HepG2 (cell line): ENCODE results near the gene HSDL1. TPM values are rescaled to one million over a fixed set of nuclear protein-coding genes. Genes with fewer than 3 reads are reported as not detected.

Experiments used
- CHCHD3 ChIP-seq: sonication (generic); formaldehyde crosslinking; IDR thresholded peaks from 2 replicates; pipeline ENCODE4 v1.8.0; 2022; ENCODE audit warnings: mild to moderate bottlenecking, missing genetic modification reagents, moderate library complexity
- CREM ChIP-seq, 2 experiments: sonication (generic) in 1 of 2; formaldehyde crosslinking in 1 of 2; IDR thresholded peaks; 2 replicates each; pipeline versions ENCODE4 v1.4.0 to v1.6.1; 2016 to 2020; ENCODE audit warnings: antibody characterized with exemption in 1 of 2, mild to moderate bottlenecking in 1 of 2, missing genetic modification reagents in 1 of 2
- HHEX ChIP-seq: IDR thresholded peaks from 2 replicates; pipeline ENCODE4 v1.6.1; 2016; ENCODE audit warnings: control low read depth
- PLRG1 ChIP-seq: fragments of 450-650 bp; conservative IDR thresholded peaks from 2 replicates; pipeline ENCODE4 v1.6.1; 2016
- SALL1 ChIP-seq: sonication (generic); formaldehyde crosslinking; IDR thresholded peaks from 2 replicates; pipeline ENCODE4 v1.8.0; 2022; ENCODE audit warnings: mild to moderate bottlenecking, missing genetic modification reagents
- SALL2 ChIP-seq: sonication (generic); formaldehyde crosslinking; IDR thresholded peaks from 2 replicates; pipeline ENCODE4 v1.8.1; 2023; ENCODE audit warnings: mild to moderate bottlenecking, missing genetic modification reagents, inconsistent platforms
- TCF7L2 ChIP-seq: IDR thresholded peaks from 2 replicates; pipeline ENCODE4 v1.6.1; 2011; ENCODE audit warnings: mild to moderate bottlenecking, low read depth, low read length, moderate library complexity
- ZFY ChIP-seq: sonication (generic); formaldehyde crosslinking; IDR thresholded peaks from 2 replicates; pipeline ENCODE4 v1.4.0; 2020; ENCODE audit warnings: missing genetic modification reagents
- ZNF180 ChIP-seq: sonication (generic); formaldehyde crosslinking; IDR thresholded peaks from 2 replicates; pipeline ENCODE4 v1.4.0; 2020; ENCODE audit warnings: low read depth, missing genetic modification reagents, borderline replicate concordance
- ZNF225 ChIP-seq: sonication (generic); formaldehyde crosslinking; IDR thresholded peaks from 2 replicates; pipeline ENCODE4 v1.4.0; 2020; ENCODE audit warnings: mild to moderate bottlenecking, missing genetic modification reagents
- ZNF296 ChIP-seq: sonication (generic); formaldehyde crosslinking; conservative IDR thresholded peaks from 2 replicates; pipeline ENCODE4 v1.5.0; 2020; ENCODE audit warnings: mild to moderate bottlenecking, missing genetic modification reagents
- ZNF318 ChIP-seq: sonication (generic); formaldehyde crosslinking; IDR thresholded peaks from 2 replicates; pipeline ENCODE4 v1.4.0; 2020; ENCODE audit warnings: mild to moderate bottlenecking, missing genetic modification reagents
- ZNF879 ChIP-seq: sonication (generic); formaldehyde crosslinking; IDR thresholded peaks from 2 replicates; pipeline ENCODE4 v1.8.1; 2023; ENCODE audit warnings: missing genetic modification reagents
- polyA plus RNA-seq, 8 experiments: library from polyadenylated mRNA; depleted of rRNA in 3 of 8; stranded (reverse) in 7 of 8; unstranded in 1 of 8; fragments of >200 nt; fragmentation: Illumina TruSeq in 4 of 8; extraction: Trizol in 4 of 8; gene quantifications; 2 replicates each; pipeline versions ENCODE4 v1.2.1 to v1.2.3, GENCODE V29; 2011 to 2016; ENCODE audit warnings: low read depth in 4 of 8, missing spikeins in 1 of 8, mixed read lengths in 1 of 8; ENCODE audit not compliant: insufficient read depth in 1 of 8
- total RNA-seq, 5 experiments: library from RNA; depleted of rRNA; stranded (reverse); fragments of >200 nt; fragmentation: Illumina TruSeq; extraction: Trizol; gene quantifications; 2 replicates each; pipeline ENCODE4 v1.2.3, GENCODE V29; 2016; ENCODE audit warnings: low read depth in 1 of 5
- TF ChIP-seq, protein P1 (sequence below): sonication (generic); formaldehyde crosslinking; IDR thresholded peaks from 2 replicates; pipeline ENCODE4 v1.9.0; 2022; ENCODE audit warnings: missing genetic modification reagents, mild to moderate bottlenecking, borderline replicate concordance
- TF ChIP-seq, protein P2 (sequence below): sonication (generic); formaldehyde crosslinking; IDR thresholded peaks from 2 replicates; pipeline ENCODE4 v1.4.0; 2020; ENCODE audit warnings: missing genetic modification reagents

The HSDL1 gene
- total and polyA plus RNA-seq, 2 of the 13 experiments (the other 11 are each of a cell fraction or from before 2014, with no cell fraction given), result 49.2 to 49.7 TPM

GRCh38 chr16:84138824-84139627, 6.0 kb downstream of the HSDL1 start (continued):
- TF ChIP-seq ZNF318 (CRISPR knock-in tag) (peak; percentile 28; the same call in 1 of the 2 replicates), ZNF296 (CRISPR knock-in tag) (no peak), ZNF879 (CRISPR knock-in tag) (no peak), SALL2 (CRISPR knock-in tag) (no peak), TCF7L2 (peak; percentile 87), CREM (IDR thresholded peaks at IDR 0.05) (peak; percentile 78), CREM (CRISPR knock-in tag; IDR thresholded peaks at IDR 0.05) (no peak), PLRG1 (no peak), HHEX (CRISPR knock-in tag) (no peak), SALL1 (no peak; the same call in none of the 2 replicates), ZFY (CRISPR knock-in tag) (peak; percentile 19; the same call in 1 of the 2 replicates), ZNF225 (CRISPR knock-in tag) (no peak), ZNF180 (CRISPR knock-in tag) (peak; percentile 77; the same call in 1 of the 2 replicates), CHCHD3 (no peak)
- TF ChIP-seq, protein P1, sequence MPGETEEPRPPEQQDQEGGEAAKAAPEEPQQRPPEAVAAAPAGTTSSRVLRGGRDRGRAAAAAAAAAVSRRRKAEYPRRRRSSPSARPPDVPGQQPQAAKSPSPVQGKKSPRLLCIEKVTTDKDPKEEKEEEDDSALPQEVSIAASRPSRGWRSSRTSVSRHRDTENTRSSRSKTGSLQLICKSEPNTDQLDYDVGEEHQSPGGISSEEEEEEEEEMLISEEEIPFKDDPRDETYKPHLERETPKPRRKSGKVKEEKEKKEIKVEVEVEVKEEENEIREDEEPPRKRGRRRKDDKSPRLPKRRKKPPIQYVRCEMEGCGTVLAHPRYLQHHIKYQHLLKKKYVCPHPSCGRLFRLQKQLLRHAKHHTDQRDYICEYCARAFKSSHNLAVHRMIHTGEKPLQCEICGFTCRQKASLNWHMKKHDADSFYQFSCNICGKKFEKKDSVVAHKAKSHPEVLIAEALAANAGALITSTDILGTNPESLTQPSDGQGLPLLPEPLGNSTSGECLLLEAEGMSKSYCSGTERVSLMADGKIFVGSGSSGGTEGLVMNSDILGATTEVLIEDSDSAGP (CRISPR knock-in tag), result peak; percentile 64; the same call in 1 of the 2 replicates
- TF ChIP-seq, protein P2, sequence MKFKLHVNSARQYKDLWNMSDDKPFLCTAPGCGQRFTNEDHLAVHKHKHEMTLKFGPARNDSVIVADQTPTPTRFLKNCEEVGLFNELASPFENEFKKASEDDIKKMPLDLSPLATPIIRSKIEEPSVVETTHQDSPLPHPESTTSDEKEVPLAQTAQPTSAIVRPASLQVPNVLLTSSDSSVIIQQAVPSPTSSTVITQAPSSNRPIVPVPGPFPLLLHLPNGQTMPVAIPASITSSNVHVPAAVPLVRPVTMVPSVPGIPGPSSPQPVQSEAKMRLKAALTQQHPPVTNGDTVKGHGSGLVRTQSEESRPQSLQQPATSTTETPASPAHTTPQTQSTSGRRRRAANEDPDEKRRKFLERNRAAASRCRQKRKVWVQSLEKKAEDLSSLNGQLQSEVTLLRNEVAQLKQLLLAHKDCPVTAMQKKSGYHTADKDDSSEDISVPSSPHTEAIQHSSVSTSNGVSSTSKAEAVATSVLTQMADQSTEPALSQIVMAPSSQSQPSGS (CRISPR knock-in tag), result peak; percentile 86
